ENCODE data around the gene BLMH.

GRCh38 chr17:30263552-30264333, 28.0 kb downstream of the BLMH start:
- TF ChIP-seq YY1 (IDR thresholded peaks at IDR 0.05; ENCODE audit: insufficient read depth, insufficient read length) (no peak), ZNF274 (IDR thresholded peaks at IDR 0.05; ENCODE audit: low read depth, low read length) (no peak), SUZ12 (IDR thresholded peaks at IDR 0.05; ENCODE audit: extremely low read depth, insufficient read depth, insufficient read length) (no peak)

Data from NT2/D1 (cell line).